Stimulated activated naive CD8-positive, alpha-beta T cell treated with anti-CD3 and anti-CD28 coated beads, Interleukin-15, Interleukin-2, amounts not matched to agents 100 U/mL and 50 U/mL, for 24 hours (primary cell): Measurements from ENCODE around the gene IGHMBP2.

ENCODE experiments used
- ATAC-seq: fragments of 150-1000 bp; cut with Tn5 transposase; one replicate; pipeline ENCODE4 v1.10.0; 2021
- DNase-seq: peaks from one replicate; pipeline ENCODE4 v3.0.0; 2021

Gene IGHMBP2

DNA sequence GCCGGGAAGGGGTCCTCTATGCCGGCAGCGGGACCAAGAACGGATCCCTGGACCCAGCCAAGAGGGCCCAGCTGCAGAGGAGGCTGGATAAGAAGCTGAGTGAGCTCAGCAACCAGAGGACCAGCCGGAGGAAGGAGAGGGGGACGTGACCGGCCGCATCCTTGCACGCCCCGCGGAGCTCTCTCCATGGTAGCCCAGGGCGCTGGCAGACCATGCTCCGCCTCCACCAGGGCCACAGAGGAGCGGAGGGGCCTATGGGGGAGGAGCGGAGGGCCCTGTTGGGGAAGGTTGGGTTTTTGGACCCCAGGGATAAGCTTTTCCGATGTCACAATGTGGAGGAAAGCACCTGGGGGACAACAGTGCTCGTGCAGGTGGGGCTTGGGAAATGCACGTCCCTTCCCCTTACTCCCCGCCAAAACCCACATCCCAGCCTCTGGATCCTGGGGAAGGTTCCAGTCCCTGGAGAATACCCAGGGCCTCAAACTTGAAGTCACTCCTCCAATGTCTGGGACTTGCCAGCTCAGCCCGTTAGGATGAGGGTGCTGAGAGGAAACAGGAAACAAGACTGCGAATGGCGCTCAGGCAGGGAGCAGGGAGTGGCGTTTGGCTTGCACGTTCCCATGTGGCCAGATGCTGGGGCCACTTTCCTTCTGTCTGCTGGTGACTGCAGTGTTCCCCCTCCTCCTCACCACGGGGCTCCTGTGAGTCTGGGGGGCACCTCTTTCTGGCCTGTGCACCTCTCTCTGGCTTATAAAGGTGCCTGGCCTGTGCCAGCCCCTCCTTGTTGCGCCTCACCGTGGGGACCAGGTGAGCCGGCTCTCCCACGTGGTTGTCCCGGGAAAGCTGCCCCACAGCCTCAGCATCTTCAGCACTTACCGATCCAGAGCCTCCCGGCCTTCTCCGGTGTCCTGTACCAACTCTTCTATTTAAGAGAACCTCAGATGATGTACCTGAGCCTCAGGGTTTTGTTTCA, 36.2 kb downstream of the IGHMBP2 start:
- ATAC-seq (no peak), DNase-seq (no peak)

DNA sequence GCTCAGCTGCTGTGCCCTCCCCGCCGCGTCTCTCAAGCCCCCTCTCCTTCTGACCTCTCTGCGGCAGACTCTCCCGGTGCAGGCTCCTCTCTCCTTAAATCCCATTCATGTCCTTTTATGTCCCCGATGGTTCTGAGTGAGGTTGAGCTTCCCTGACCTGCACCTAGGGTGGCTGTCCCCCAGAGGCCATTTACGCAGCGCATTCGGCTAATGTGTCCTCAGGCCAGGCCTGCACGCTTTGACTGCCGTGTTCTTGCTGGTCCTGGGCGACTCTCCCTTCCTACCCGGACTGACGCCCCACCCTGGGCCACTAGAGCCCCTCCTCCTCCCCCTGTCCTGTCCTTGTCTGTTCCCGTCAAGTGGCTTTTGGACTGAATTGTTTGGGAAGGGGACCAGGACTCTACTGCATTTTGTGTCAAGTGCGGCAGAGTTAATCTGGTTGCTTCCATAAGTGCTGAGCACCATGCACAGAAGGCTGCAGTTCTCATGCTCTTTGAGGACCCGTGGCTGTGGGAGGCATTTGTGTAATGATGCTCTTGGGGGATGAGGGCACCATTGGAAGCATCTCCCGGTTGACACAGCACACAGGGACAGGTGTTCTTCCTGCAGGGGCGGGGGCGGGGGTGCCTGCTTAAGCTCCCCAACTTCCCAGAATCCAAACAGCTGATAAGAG, 37.1 kb downstream of the IGHMBP2 start:
- DNase-seq (no peak), ATAC-seq (no peak)

DNA sequence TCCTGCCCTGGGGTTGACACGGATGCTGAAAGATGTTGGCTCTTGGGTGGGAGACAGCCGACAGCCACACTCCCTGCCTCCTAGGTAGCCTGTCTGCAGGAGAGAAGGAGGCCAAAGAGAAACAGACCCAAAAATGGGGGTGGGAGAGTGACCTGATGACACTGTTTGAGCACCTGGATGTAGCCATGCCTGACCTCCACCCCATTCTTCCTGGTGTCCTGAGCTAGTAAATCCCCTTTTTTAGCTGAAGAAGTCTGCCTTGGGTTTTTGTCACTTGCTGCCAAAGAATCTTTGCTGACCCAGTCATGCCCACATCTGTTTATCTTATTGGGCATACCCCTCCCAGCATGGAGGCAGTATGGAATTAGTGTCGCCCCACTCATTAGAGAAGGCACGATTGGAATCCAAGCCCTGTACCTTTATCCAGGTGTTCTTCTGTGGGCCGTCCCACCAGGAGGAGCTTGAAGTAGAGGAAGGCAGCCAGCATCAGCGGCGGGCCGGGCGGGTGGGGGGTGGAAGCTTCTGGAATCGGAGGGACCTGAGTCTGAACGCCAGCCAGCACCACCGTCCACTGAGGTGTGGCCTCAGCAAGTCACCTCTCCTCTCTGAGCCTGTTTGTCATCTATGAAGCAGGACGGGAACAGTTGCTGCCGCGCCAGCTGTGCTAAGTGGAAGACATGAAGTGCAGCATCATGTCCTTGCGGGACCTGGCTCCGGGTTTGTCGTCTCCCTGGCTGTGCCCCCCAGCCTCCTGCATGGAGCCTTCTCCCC, 37.8 kb downstream of the IGHMBP2 start:
- DNase-seq (no peak), ATAC-seq (no peak)

DNA sequence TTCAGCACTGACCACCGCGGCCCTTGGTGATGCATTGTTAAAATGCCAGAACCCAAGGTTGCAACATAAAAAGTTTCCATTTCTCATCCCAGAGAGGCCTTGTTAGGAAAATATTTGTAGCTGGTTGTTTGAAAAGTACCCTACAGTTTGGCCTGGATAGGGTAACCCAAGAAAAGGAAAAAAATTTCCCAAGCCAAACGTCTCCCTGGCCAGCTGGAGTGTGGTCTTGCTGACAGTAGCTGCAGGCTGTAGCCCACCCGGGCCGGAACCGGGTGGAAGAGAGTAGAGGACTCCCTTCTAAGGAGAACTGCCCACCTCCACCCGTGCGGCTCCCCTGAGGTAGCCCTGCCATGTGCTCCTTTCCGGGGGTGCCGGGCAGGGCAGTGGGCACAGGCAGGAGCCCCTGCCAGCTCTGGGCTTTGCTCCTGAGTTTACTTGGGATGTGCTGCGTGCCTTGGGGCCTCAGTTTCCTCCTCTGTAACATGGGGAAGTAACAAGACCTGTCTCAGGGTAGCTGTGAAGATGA, 38.5 kb downstream of the IGHMBP2 start:
- ATAC-seq (no peak), DNase-seq (no peak)

DNA sequence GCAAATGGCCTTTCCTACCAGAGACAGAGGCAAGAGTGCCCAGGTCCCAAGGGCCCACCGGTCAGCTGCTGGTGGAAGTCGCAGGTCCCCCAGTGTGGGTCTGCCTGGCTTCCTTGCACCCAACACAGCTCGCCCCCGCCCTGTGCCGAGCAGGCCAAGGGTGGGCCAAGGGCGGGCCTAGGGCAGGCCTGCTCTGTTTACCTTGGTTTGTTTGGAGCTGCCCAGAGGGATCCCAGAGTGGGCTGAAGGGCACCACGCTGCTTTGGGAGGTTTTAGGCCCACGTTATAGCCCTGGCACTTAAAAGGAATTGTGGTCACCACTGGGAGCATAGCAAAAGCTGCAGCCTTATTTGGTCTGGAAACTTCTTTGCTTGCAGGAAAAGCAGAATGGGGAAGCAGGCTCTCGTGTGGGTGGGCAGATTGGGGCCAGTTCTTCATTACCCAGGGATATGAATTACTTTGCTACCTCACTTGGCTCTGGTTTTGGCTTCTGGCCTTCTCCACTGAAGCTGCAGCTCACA, 39.1 kb downstream of the IGHMBP2 start:
- DNase-seq (no peak), ATAC-seq (no peak)

DNA sequence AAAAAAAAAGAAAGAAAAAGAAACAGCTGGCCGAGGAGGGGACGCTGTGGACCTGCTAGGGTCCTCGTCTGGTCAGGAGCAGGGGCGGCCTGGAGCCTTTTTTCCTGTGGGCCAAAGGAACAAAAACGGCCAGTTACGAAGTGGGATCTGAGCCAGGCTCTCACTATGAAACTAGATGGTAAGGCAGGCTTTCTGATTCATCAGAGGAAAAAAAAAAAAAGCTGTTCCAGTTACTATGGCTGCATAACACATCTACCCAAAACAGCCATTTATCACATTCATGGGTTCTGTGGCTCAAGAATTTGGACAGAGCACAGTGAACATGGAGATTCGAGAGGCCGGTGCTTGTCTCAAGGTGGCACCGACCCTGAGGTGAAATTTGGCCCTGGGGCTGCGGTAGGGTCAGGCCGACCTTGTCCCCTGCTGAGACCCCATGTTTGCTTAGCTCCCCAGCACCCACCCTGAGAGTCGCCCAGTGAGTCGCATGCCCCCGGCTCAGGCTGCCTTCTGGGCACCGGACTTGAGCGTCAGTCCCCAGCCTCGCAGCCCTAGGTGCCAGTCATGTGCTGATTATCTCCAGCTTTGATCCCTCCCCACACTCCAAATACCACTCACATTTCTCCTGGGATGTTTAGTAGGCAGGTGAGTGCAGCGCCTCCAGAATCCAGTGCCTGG, 42.9 kb downstream of the IGHMBP2 start:
- ATAC-seq = no peak

DNA sequence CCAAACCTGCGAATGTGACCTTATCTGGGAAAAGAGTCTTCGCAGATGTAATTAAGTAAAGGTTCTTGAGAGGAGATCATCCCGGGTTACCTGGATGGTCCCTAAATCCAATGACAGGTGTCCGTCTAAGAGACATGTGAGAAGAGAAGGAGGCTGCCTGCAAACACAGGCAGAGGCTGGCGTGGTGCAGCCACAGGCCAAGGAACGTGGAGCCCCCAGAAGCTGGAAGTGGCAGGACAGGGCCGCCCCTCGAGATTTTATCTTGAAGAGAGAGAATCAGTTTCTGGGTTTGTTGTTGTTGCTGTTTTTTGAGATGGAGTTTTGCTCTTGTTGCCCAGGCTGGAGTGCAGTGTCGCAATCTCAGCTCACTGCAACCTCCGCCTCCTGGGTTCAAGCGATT, 43.5 kb downstream of the IGHMBP2 start:
- DNase-seq = no peak
- no peak for ATAC-seq

More for the DNA sequence above, 42.9 kb downstream of the IGHMBP2 start:
- no peak for DNase-seq

DNA sequence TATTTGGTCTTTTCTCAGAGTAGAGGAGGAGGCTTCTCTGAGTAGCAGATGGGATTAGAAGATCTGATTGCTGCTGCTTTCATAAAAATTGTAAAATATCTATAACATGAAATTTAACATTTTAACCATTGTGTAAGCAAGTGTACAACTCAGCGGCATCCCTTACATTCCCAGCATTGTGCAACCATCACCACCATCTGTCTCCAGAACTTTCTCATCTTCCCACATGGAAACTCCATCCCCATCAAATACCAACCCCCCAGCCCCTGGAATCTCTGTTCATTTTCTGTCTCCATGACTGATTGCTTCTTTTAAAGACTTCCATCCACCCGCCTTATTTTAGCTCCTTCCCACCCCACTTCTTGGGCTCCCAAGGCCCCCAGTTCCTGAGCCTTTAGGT, 44.8 kb downstream of the IGHMBP2 start:
- ATAC-seq = no peak
- DNase-seq = no peak

DNA sequence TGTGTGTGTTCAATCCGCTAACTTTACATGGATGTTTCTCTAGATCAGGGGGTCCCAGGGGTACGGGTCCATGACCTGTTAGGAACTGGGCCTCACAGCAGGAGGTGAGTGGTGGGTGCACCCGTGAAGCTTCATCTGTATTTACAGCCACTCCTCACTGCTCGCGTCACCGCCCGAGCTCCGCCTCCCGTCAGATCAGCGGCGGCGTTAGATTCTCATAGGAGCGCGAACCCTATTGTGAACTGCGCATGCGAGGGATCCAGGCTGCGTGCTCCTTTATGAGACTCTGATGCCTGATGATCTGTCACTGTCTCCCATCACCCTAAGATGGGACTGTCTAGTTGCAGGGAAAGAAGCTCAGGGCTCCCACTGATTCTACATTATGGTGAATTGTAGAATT, 45.2 kb downstream of the IGHMBP2 start:
- DNase-seq = no peak
- ATAC-seq = no peak

DNA sequence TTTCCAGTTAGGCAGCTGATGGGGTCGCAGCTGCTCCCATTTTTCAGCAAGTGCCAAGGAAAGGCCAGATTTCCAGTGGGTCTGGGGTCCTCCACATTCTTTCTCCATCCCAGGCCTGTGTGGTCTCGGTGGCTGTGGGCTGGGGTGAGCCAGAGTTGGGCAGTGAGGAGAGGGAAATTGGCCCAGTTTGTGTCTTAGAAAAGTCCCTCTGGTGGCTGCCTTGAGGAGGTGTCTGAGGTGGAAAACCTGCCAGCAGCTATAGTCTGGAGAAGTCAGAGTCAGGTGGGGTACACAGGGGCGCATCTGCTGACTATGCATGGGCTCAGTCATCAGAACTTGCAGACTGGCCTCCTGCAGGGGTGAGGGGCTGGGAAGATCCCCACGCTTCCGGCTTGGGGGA, 46.6 kb downstream of the IGHMBP2 start:
- ATAC-seq (no peak), DNase-seq (no peak)

DNA sequence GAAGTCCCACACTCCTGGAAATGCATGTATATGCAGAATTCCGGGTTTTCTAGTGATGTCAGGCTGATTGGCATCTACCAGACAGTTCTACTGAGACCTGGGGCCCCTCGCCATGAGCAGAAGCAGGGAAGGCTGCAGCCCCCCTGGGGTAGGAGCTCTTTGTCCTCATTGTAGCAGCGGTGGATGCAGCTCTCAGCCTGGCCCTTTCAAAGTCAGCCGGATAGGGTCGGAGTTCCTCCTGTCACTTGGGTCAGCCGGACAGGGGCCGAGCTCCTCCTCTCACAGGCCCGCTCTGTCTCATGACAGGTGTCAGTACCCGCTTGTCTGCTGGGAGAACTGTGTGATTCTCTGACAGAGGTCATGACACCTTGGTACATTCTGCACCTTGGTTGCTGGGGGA, 47.1 kb downstream of the IGHMBP2 start:
- ATAC-seq = no peak

DNA sequence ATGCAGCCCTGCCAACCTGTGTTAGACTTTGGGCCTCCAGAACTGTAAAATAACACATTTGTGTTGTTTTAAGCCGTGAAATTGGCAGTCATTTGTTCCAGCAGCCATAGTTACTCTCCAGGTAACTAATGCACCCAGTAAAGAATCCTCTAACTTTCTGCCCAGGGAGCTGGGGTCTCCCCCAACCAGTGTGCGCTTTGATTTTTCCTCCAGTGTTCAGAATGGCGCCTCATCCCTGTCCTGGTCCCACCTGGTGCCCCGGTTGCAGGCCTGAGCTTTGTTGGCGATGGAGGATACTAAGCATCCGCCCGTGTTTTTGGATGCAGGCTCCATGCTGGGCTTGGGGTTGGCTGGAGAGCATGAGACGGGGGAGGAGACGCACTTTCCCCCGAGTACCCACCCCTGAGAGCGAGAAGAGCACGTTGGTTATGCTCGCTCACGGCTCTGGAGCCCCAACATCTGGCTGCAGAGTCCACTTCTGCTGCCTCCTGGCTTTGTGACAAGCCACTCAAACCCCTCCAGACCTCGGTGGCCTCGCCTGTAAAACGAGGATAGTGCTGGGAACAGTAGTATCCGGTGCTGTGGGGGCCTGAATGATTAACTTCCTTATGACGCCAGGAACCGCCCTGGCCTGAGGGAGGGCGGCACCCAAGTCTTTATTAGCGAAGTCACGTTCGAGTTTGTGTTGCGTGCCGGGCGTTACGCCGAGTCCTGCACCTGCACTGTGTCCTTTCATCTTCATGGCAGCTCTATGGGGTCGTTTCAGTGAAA, 51.3 kb downstream of the IGHMBP2 start:
- DNase-seq (no peak), ATAC-seq (no peak)

More for the DNA sequence above, 47.1 kb downstream of the IGHMBP2 start:
- no peak for DNase-seq

DNA sequence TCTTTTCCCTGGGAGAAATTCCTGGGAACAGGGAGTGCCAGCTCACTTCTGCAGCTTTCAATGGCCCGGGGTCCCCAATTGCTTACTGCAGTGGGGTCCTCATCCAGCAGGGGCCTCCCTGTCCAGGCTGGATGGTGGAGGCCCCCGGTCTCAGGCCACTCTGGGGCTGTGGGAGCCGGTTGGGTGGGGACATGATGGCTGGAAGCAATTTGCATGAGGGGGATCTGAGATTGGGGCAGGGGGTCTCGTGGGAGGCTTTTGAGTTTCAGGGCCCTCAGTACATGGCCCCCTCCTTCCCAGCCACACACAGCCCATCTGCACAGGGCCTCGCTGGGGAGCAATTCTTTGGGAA, 51.9 kb downstream of the IGHMBP2 start:
- no peak for DNase-seq
- no peak for ATAC-seq

DNA sequence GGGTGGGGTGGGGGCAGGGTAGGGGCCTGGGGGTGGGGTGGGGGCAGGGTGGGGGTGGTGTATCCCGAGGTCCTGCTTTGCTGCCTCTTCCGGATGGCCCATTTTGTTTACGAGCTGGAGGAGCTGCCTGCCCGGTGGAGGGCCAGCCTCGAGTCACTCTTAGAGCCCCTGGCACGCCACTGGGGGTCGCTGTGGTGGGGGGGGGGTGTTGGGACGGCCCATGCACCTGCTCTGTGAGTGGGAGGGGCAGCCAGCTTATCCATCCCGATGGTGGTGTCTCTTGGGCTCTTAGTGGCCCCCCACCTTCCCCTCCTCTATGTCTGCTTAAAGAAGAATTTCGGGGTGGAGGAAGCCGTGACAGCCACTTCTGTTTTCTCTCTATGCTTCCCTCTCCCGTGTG, 52.5 kb downstream of the IGHMBP2 start:
- peak; percentile 52 for DNase-seq
- peak; percentile 59 for ATAC-seq

DNA sequence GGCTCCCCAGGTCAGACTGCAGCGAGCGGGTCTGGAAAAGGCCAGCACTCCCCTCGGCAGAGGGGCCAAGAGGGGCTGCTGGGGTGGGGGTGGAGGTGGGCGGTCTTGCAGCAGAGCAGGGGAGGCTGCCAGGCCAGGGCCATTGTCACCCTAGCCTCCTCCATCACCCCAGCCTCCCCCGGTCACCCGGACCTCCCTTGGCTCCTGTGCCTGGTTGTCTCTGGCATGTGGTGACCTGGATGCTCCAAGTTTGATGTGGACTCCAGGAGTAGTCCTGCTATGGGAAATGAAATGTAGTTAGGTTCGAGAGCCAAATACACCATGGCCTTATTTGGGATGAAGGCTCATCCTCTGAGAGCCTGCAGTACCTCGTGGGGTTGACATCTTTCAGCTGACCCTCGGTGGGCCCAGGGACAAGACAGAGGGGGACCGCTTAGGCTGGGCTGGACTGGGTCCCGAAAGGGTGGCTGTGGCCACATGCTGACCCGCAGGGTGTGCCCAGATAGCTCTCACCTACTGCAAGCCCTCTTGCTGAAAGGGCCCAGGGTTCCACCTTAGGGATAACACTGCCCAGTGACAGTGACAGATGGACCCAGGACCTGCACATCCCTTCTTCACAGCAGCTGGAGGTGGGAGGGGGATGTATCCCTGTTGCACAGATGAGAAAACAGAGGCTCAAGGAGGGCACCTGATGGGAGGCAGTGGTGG, 53.0 kb downstream of the IGHMBP2 start:
- no peak for DNase-seq
- ATAC-seq = no peak

DNA sequence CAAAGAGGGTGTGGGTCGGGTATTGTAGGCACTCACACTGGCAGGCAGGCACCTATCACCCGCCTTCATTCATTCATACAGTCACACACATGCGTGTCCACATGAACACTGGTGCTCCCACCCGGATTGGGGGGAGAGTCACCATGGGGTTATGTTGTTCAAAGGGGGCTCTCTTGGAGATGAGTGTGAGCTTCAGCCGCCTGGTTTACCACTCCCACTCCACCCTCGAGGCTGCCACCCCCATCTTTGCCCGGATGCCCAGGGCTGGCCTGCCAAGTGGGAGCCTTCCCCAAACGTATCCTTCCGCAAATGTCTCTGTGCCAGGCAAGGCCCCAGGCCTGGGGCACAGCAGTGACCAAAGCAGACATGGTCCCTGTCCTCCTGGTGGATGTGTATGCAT, 54.5 kb downstream of the IGHMBP2 start:
- no peak for ATAC-seq
- DNase-seq = no peak

DNA sequence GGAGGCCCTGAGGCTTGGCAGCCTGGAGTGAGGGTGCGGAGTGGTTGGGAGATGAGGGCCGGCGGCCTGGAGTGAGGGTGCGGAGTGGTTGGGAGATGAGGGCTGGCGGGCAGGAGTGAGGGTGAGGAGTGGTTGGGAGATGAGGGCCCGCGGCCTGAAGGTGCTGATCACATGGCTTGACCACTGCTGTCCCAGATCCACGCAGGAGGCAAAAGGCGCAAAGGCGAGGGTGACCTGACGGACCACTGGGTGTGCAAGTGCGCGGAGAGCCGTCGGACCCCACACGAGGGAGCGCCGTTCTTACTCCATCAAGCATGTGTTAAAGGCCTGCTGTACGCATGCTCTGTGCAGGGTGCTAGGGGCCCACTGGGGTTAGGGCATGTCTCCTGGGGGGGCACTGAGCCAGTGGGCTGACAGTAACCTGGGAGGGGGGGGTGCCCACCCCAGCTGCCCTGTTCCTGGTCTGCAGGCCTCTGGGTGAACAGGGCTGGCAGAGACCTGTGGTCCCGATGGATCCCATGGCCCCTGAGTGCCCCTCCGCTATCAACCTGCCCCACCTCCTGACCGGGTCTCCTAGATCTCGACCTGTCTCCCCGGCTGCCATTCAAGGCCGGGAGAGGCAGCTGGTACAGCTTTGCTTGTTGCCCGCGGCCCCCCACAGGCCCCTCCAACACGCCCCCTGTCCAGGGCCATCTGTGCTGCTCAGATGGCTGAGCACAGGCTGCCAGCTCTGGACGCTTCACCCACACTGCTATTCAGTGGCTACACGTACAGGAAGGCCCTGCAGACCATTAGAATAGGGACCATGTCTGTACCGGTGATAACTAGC, 56.0 kb downstream of the IGHMBP2 start:
- ATAC-seq (no peak), DNase-seq (no peak)

DNA sequence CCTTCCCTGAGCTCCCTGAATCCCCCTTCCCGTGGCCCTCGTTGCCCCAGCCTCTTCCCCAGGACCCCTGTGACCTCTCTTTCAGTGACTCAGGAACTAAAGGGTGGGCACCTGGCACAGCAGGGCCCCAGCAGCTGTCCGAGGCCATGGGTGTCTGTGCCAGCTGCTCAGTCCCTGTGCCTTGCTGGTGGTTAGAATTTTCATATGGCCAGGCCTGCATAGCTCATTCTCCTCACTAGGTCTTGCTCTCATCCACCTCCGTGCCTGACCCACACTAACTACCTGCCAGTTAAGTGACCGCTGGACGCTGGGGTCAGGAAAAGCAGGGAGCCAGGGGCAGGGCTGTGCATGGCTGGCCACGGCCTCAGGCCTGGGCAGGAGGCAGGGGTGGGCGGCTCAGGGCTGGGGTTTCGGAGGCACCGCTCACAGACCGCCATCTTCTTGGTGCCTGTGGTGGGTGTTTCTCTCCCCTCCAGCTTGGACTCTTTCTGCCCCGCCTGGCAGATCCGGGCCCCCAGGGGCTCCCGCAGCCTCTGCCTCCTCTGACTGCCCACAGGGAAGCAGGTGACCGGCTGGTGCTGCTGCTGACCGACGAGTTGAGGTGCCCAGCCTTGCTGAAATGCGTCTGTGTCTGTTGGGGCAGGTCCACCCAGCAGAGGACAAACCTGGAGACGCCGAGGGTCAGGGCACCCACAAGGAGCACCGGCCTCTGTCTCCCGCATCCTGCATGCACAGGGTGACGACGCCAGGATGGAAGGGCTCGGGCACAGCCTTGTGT, 56.8 kb downstream of the IGHMBP2 start:
- ATAC-seq = no peak

DNA sequence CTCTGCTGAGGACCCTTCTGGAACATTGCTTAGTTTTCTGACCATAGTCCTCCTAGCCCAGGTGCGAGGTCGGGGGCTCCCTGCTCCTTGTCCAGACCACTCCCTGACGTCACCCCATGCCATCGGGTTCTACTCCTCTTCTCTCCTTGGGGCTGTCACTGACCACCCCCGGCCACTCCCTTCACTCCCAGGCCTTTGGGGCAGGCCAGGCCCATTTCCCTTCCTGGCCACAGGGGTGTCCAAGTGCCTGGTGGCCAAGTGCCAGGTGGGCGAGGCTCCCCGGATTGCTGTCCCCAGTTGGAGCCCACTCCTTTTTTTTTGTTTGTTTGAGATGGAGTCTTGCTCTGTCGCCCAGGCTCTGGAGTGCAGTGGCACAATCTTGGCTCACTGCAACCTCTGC, 57.6 kb downstream of the IGHMBP2 start:
- DNase-seq (no peak), ATAC-seq (no peak)

More for the DNA sequence above, 56.8 kb downstream of the IGHMBP2 start:
- no peak for DNase-seq
